Stimulated activated CD4-positive, alpha-beta T cell treated with anti-CD3 and anti-CD28 coated beads, Interleukin-12 subunit alpha, Interleukin-12 subunit beta, amount 100 ng/mL, for 4 hours (primary cell): ENCODE results near the gene NKTR.
"Not testable (repeated sequence)": the region's sequence is repeated elsewhere in the genome, so short reads cannot be mapped to it uniquely, and the experiment has no call there.

ENCODE experiments used
- DNase-seq: peaks from one replicate; pipeline ENCODE4 v3.0.0-alpha.2; 2020

Gene NKTR

DNA sequence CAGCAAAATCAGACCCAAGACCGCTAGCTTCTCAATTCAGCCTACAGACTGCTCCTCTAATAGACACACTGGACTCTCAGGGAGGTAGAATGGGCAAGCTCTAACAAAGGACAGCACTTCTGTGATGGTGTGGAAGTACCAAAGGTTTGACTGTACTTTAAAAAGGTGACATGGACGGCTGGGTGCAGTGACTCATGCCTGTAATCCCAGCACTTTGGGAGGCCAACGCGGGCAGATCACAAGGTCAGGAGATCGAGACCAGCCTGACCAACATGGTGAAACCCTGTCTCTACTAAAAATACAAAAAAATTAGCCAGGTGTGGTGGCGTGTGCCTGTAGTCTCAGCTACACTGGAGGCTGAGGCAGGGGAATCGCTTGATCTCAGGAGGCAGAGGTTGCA, 3.4 kb upstream of the NKTR start:
- DNase-seq = not testable (repeated sequence)

DNA sequence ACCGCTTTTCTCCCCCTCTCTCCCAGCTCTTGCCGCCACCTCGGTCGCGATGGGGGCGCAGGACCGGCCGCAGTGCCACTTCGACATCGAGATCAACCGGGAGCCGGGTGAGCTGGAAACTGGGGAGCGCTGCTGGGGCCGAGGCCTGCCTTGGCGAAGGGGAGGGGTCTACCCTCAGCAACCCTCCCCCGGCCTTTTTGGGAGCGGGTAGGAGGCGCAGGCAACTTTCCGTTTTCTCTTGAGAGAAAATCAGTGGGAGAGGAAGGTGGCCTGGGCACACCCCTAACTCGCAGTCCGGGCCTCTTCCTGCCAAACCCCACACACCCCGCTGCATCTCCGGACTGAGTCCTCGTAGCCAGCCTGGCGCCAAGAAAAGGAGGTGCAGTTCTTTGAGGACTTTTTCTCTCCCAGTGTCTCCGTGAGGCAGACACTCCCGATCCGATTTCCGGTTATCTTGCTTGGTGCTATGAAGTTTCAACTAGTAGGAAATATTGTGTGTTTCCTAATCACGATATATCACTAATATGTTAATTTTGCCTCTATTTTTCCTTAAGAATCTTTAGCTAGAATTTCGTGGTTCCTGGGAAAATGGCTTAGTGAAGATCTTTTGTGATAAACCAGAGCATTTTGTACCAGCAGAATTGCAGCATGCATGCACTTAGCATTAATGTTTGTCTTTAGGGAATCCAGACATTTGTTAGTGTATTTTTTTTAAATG, 631 bp downstream of the NKTR start:
- no peak for DNase-seq

- no peak for DNase-seq
These were observed 1.6 kb downstream of the NKTR start for GRCh38 chr3:42601896-42602581.

DNA sequence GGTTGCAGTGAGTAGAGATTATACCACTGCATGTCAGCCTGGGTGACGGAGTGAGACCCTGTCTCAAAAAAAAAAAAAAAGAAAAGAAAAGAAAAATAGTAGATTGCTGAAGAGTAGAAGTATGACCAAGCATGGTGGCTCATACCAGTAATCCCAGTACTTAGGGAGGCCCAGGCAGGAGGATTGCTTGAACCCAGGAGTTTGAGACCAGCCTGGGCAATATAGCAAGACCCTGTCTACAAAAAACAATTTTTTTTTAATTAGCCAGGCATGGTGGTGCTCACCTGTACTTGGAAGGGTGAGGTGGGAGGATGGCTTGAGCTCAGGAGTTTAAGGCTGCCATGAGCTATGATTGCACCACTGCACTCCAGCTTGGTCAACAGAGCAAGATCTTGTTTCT, 2.5 kb downstream of the NKTR start:
- no peak for DNase-seq

- DNase-seq = no peak
These were observed 5.2 kb downstream of the NKTR start for GRCh38 chr3:42605546-42606173.

DNA sequence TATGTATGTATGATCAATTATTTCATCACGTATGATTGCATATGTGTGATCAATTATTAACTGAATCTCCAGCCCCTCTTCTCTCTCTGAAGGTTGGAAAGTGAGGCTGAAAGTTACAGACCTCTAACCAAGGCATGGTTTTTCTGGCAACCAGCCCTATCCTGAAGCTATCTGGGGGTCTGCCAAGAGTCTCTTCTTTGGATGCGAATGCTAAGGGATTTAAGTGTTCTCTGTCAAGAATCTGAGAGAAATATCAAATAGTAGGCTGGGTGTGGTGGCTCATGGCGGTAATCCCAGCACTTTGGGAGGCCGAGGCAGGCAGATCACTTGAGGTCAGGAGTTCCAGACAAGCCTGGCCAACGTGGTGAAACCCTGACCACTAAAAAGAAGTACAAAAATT, 8.1 kb downstream of the NKTR start:
- no peak for DNase-seq

DNA sequence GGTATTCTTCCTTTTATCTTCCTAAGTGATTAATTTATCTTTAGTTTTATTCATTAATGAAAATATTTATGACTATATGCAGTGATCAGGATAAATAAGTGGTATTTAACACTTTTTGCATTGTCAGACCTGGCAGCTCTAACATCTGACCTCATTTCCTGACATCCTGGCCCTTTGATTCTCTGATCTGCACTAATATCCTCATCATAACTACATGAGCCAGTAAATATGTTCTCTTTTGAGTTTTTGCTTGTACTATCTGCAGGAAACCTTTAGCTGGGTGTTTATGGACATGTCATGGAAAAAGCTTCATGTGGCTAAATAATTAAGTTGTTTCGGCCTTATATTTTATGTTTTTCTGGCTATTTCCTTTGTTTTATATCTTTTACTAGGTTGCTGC, 10.5 kb downstream of the NKTR start:
- DNase-seq = no peak

DNA sequence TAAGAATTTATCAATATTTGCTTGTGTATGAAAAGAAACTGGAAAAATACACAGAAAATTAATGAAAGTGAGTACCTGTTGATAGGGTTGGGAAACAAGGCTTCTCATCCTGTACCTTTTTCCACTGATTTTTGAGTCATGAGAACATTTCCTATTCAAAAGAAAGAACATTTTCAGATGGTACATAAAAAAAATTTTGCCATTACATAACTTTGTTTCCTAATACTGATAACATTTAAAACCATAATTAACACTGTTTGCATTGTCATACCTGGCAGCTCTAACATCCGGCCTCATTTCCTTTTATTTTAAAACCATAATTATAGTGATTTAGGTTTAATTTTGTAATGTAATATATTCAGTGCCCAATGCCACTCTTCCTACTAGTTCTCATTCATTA, 11.7 kb downstream of the NKTR start:
- no peak for DNase-seq

GRCh38 chr3:42612928-42613327, 12.4 kb downstream of the NKTR start:
- DNase-seq = no peak

DNA sequence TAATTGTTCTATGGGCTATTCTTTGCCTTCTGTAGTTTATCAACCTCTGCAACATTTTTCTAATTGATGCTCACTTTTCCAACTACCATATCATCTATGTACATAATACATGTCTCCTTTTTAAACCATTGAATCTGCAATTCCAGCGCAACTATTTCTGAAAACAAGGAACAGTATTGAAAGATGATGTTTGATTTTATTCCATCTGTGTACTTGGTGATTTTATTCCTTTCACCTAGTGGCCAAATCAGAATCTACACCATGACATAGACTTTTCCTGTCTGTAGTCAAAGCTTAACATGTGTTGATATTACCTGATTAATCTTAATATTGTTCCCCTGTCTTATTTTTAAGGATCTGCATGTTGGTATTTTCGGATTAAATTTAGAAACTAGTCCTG, 13.0 kb downstream of the NKTR start:
- no peak for DNase-seq

DNA sequence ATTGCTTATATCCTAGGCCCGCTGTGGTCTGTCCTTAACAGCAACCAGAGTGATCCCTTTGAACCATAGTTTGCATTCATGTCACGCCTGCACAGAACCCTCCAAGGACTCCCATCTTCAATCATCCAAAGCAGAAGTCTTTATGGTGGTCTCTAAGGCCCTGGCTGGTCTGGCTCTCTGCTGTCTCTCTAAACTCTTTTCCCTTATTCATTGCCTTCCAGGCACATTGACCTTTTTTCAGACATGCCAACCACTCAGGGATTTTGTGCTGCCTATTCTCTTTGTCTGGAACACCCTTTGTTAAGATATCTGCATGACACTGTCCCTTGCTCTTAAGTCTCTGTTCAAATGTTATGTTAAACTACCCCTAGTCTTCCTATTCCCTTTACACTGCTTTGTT, 31.1 kb downstream of the NKTR start:
- DNase-seq = no peak

GRCh38 chr3:42632146-42632545, 31.7 kb downstream of the NKTR start:
- DNase-seq = no peak

GRCh38 chr3:42633544-42633943, 33.1 kb downstream of the NKTR start:
- DNase-seq = no peak

DNA sequence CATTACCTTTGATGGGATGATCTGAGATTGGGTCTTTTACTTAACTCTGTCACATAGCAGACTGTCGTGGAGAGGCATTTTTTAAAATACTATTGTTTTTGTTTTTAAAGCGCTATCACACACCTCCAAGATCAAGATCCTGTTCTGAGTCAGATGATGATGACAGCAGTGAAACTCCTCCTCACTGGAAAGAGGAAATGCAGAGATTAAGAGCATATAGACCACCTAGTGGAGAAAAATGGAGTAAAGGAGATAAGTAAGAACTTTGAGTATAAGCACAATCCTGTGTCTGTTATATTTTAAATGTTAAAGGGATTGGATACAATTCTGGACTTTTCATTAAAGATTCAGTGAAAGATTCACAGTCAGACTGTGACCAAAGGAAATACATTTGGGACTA, 34.6 kb downstream of the NKTR start:
- DNase-seq = no peak

DNA sequence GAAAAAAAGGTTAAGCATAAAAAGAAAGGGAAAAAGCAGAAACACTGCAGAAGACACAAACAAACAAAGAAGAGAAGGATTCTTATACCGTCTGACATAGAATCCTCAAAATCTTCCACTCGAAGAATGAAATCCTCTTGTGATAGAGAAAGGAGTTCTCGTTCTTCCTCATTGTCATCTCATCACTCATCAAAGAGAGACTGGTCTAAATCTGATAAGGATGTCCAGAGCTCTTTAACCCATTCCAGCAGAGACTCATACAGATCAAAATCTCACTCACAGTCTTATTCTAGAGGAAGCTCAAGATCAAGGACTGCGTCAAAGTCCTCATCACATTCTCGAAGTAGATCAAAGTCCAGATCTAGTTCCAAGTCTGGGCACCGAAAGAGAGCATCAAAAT, 36.5 kb downstream of the NKTR start:
- no peak for DNase-seq

GRCh38 chr3:42638339-42638842, 37.9 kb downstream of the NKTR start:
- no peak for DNase-seq

DNA sequence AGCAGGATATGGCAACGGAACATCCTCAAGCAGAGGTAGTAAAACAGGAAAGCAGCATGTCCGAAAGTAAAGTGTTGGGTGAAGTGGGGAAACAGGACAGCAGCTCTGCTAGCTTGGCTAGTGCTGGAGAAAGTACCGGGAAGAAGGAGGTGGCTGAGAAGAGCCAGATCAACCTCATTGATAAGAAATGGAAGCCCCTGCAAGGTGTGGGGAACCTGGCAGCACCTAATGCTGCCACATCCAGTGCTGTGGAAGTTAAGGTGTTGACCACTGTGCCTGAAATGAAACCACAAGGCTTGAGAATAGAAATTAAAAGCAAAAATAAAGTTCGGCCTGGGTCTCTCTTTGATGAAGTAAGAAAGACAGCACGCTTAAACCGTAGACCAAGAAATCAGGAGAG, 38.7 kb downstream of the NKTR start:
- no peak for DNase-seq

DNA sequence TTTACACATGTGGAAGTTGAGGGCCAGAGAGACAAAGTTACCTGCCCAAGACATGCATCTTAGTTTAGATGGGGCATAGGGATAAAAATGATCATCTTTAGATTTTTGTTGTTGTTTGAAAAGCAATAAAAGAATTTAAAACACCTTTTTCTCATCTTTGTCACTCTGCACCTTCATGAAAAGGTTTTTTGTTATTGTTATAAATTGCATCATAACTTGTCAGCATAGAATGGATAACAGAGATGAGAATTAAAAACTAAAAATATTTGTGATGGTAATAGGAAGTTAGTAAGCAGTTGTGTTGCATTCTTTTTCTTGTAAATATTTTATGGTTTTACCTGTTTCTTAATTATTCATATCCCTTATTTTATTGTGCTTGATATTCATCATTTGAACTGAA, 39.6 kb downstream of the NKTR start:
- no peak for DNase-seq

- no peak for DNase-seq
These were observed 40.4 kb downstream of the NKTR start for GRCh38 chr3:42640771-42641370.

- DNase-seq = no peak
These were observed 47.5 kb downstream of the NKTR start for GRCh38 chr3:42647821-42648459.

GRCh38 chr3:42649006-42649405, 48.5 kb downstream of the NKTR start:
- no peak for DNase-seq

GRCh38 chr3:42649783-42650182, 49.3 kb downstream of the NKTR start:
- no peak for DNase-seq
